OCI-LY3 (cell line): ENCODE measurements around the gene S1PR3.

ENCODE experiments used
- EZH2phosphoT487 ChIP-seq: fragments of 200-600 bp; shearing (Covaris generic); IDR thresholded peaks from 2 replicates; pipeline ENCODE4 v1.6.1; 2018; ENCODE audit warnings: antibody characterized with exemption, mixed run types, low read depth
- TF ChIP-seq, protein P1 (sequence below): fragments of 200-600, 300-600 bp; sonication (generic); IDR thresholded peaks from 2 replicates; pipeline ENCODE4 v1.5.1; 2014; ENCODE audit warnings: antibody characterized with exemption, low read length, low read depth

DNA sequence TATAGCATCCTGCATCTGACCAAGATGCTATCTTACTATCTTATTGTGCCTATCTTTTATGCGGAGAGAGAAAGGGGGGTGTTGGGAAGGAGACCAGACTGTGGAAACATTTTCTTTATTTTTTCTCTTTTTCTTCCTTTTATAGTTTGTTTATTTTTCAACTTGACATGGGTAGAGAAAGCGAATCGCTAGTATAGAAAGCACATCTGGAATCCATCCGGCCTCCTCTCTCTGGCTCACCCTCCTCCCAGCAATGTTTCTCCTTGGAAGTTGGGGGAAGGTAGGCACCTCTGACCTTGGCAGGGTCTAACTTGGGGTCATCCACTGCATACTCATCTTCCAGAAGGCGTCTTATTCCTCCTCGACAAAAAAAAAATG lies 3.9 kb downstream of the S1PR3 start:
- TF ChIP-seq, protein P1, sequence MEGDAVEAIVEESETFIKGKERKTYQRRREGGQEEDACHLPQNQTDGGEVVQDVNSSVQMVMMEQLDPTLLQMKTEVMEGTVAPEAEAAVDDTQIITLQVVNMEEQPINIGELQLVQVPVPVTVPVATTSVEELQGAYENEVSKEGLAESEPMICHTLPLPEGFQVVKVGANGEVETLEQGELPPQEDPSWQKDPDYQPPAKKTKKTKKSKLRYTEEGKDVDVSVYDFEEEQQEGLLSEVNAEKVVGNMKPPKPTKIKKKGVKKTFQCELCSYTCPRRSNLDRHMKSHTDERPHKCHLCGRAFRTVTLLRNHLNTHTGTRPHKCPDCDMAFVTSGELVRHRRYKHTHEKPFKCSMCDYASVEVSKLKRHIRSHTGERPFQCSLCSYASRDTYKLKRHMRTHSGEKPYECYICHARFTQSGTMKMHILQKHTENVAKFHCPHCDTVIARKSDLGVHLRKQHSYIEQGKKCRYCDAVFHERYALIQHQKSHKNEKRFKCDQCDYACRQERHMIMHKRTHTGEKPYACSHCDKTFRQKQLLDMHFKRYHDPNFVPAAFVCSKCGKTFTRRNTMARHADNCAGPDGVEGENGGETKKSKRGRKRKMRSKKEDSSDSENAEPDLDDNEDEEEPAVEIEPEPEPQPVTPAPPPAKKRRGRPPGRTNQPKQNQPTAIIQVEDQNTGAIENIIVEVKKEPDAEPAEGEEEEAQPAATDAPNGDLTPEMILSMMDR = no peak
- no peak for TF ChIP-seq EZH2phosphoT487
